Astrocyte of the cerebellum (primary cell): ENCODE measurements around the gene AAR2.

Source experiments
- DNase-seq: peaks from one replicate; pipeline ENCODE4 v3.0.0-alpha.2; 2011; ENCODE audit warnings: low read depth
- H3K4me3 ChIP-seq: 2 replicates; pipeline ENCODE4 v1.5.1; 2011; ENCODE audit warnings: mild to moderate bottlenecking, low read depth, low read length, moderate library complexity
- in situ Hi-C: cut with HindIII; loops from 2 replicates; pipeline ENCODE4 v1.10.0; 2017; ENCODE audit warnings: low sequenced_read_pairs
- TF ChIP-seq, protein P1 (sequence below): IDR thresholded peaks from 2 replicates; pipeline ENCODE4 v1.5.1; 2012; ENCODE audit warnings: low read length, low read depth, moderate library complexity, mild to moderate bottlenecking; ENCODE audit errors: missing control alignments

The AAR2 gene

DNA sequence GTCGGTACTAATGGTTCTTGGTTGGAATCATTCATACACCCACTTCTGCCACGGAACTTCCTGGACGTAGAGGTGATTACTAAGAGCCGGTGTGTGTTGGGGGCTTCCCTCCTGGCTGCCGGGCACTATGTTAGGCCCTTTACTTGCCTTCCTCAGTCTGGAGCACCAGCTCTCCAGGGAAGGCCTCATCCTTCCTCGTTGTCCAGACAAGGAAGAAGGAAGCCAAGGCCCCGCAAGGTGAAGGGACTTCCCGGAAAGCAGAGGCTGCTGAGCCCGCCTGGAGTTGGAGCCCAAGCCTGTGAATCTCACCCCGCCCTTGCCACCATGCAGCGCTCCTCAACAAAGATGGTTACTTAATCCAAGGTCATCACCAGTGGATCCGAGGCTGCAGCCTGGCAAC, 26.2 kb downstream of the AAR2 start:
- in situ Hi-C loops: no loop called here
- no peak overlapping the region for H3K4me3 ChIP-seq
- DNase-seq: no peak
- TF ChIP-seq, protein P1, sequence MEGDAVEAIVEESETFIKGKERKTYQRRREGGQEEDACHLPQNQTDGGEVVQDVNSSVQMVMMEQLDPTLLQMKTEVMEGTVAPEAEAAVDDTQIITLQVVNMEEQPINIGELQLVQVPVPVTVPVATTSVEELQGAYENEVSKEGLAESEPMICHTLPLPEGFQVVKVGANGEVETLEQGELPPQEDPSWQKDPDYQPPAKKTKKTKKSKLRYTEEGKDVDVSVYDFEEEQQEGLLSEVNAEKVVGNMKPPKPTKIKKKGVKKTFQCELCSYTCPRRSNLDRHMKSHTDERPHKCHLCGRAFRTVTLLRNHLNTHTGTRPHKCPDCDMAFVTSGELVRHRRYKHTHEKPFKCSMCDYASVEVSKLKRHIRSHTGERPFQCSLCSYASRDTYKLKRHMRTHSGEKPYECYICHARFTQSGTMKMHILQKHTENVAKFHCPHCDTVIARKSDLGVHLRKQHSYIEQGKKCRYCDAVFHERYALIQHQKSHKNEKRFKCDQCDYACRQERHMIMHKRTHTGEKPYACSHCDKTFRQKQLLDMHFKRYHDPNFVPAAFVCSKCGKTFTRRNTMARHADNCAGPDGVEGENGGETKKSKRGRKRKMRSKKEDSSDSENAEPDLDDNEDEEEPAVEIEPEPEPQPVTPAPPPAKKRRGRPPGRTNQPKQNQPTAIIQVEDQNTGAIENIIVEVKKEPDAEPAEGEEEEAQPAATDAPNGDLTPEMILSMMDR: no peak

DNA sequence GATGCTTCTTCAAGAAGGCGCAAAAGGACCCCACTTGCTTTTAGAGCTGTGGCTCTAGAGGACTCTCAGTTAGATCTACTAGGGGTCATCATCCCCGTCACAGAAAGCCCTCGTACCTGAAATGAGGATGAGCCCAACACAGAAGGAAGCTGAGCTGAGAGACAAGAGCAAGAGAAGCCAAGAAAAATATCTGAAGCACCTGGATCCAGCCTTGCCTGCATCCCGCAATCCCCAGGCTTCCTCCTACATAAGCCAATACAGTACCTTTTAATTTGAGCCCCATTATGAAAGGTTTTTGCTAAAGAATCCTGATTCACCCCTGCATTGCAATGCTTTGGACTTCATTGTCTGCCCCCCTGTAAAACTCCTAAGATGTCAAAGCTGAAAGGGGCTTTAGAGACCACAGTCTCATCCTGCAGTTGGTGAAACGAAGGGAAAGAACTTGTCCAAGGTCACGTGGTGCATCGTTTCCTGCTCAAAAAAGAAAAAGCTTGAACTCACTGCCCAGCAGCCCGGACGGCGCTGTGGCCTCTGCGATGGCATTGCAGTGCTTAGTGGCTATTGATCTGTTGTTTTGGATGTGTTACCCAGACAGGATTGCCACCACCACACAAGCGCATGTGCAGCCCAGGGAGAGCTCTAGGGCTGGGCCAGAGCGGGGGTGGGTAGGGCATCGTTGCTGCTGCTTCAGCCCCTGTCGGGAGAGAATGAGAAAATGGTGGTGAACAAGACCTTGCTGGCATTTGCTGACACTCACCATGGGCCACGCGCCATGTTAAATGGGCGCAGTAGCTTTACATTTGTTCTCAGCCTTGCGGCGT, 28.4 kb downstream of the AAR2 start:
- no peak overlapping the region for H3K4me3 ChIP-seq
- DNase-seq: no peak
- TF ChIP-seq, protein P1: no peak
- in situ Hi-C loops: no loop called here

DNA sequence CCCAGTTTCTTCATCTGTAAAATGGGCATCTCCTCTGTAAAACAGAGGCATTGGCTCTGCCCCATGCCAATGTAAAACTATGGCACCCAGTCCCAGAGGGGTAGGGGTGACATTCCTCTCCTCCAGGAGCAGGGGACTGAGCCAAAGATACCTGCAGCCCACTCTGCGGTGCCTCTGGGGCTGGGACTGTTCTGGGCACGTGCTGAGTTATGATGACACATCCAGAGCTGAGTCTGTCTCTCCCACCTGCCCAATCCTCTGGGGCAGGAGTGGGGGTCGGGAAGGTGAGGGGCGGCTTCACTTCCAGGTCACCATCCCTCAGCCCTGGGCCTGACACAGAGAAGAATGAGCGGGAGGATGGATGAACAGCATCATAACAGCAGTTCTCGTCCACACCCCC, 29.9 kb downstream of the AAR2 start:
- TF ChIP-seq, protein P1: no peak
- H3K4me3 ChIP-seq: no peak overlapping the region
- in situ Hi-C loops: no loop called here
- DNase-seq: no peak

DNA sequence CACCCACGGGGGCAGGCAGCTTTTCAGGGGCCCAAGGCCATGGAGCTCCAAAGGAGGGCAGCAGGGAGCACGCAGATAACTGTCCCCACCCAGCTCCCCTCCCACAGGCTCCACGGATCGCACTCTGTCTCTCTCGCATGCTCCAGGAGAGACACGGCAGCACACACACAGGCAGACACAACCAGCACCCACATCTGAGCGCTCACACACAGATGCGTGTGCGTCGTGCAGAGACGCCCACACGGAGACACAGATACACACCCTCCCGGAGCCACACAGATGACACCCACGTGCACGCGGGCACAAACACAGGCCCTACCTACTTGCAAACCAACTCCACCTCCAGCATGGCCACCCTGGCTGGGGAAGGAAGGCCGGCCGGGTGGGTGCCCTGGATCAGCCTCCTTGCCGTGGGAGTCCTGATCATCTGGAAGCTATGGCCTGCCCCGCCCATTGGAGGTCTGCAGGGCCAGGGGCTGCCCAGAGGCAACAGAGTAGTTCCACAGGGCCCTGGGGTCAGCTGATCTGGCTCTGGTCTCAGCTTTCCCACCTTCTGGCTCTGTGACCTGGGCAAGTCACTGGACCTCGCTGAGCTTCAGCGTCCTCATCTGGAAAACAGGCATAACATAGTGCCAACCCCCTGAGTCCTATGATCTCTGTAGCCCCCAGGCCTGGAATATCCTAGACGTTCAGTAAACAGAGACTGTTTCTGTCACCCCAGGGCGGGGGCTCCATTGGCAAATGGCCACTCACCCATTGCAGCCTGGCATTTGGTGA, 31.5 kb downstream of the AAR2 start:
- no peak overlapping the region for H3K4me3 ChIP-seq
- TF ChIP-seq, protein P1: no peak
- no peak for DNase-seq
- in situ Hi-C loops: no loop called here

DNA sequence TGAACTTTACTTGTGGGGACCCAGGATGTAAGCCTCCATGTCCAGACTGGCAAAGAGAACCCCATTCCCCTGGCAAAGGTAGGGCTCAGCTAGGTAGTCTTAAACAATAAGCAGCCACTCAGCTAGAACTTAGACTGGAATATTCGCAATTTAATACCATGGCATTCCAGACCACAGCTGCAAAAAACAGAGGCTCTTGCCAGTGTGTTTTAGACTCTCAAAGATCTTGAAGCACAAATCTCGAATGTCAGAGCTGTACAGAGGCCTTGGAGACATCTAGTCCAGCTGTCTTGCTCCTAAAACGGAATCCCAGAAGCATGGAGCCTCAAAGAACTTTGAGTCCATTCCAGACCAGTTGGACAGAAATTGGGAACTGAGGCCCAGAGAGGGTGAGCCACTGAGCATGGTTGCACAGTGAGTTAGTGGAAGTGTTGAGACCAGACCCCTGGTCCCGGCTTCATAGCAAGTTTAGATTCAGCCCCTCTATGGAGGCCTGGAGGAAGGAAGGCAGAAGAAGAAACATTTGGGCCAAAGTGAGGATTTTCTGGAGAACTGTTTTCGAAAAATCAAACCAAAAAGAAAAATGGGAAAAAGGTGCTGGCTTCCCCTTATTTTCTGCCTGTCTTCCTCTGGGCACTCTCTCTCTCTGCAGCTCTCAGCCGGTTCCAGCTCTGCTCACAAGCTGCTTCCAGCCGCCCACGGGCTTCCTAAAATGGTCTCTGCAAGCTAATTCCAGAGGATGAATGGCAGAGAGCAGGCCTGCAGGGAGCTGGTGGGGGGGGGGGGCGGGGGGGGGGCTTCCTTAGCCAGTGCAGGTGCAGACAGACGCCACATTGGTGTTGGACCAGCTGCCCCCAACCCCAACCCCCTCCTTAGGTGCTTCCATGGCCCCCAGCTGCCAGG, 32.4 kb downstream of the AAR2 start:
- in situ Hi-C loops: no loop called here
- no peak overlapping the region for H3K4me3 ChIP-seq
- TF ChIP-seq, protein P1: no peak
- no peak for DNase-seq

DNA sequence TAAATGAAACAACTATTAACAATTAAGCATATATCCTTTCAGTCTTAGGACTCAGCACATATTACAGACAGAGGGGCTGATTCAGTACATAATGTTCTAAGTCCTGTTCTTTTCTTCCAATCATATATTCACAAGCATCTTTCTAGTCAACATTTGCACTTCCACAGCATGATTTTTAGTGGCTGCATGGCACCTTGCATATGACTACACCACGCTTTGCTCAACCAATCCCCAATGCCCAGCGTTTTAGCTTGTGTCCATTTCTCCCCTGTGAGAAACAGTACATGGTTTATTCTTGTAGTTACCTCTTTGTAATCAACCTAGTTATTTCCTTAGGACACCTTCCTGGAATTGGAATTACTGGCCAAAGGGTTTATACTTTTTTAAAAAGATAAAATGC, 33.2 kb downstream of the AAR2 start:
- DNase-seq: no peak
- TF ChIP-seq, protein P1: no peak
- H3K4me3 ChIP-seq: no peak overlapping the region
- in situ Hi-C loops: no loop called here
